Adrenal gland (tissue), 5 donors: Measurements from ENCODE around the gene RFESD.

Source experiments
- POLR2A ChIP-seq, 2 donors: fragments of 450-650 bp; IDR thresholded peaks; one replicate each; pipeline ENCODE4 v1.6.1; 2017; ENCODE audit warnings: antibody characterized with exemption in 2 of 2, mild to moderate bottlenecking in 2 of 2, moderate library complexity in 1 of 2
- TF ChIP-seq, protein P1 (sequence below), 6 experiments: fragments of 450-650 bp in 4 of 6; fragments of 200-600 bp in 2 of 6; sonication (generic) in 1 of 6; IDR thresholded peaks; 1 replicate in 5 of 6; 2 replicates in 1 of 6; pipeline versions ENCODE4 v1.5.1 to v1.8.0; 2016 to 2021; ENCODE audit warnings: antibody characterized with exemption in 6 of 6, mild to moderate bottlenecking in 2 of 6, moderate library complexity in 1 of 6
- donor health status: DM: no; HTN: no; CAD: no.

DNA sequence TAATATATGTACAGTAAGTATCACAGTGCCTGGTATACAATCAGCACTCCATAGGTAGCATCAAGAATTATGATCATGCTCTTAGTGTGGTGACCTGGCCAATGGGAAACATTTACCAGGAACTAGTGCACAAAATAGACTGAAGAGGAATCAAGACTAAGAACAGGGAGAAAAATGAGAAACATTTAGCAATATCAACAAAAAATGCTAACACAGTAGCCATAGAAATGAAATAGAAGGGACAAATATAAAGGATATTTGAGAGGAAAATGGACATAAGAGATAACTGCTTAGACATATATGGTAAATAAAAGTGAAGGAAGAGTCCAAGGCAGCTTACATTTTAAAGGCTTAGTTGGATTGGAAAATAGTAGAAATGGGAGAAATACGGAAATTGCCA lies 52.8 kb downstream of the RFESD start:
- TF ChIP-seq, protein P1, sequence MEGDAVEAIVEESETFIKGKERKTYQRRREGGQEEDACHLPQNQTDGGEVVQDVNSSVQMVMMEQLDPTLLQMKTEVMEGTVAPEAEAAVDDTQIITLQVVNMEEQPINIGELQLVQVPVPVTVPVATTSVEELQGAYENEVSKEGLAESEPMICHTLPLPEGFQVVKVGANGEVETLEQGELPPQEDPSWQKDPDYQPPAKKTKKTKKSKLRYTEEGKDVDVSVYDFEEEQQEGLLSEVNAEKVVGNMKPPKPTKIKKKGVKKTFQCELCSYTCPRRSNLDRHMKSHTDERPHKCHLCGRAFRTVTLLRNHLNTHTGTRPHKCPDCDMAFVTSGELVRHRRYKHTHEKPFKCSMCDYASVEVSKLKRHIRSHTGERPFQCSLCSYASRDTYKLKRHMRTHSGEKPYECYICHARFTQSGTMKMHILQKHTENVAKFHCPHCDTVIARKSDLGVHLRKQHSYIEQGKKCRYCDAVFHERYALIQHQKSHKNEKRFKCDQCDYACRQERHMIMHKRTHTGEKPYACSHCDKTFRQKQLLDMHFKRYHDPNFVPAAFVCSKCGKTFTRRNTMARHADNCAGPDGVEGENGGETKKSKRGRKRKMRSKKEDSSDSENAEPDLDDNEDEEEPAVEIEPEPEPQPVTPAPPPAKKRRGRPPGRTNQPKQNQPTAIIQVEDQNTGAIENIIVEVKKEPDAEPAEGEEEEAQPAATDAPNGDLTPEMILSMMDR (IDR thresholded peaks at IDR 0.05), result no peak
- no peak for TF ChIP-seq POLR2A (IDR thresholded peaks at IDR 0.05)
